Measurements from ENCODE around the gene TAF12.
"Not testable (repeated sequence)": the region's sequence is repeated elsewhere in the genome, so short reads cannot be mapped to it uniquely, and the experiment has no call there.

The TAF12 gene

GRCh38 chr1:28580722-28581530 lies 61.9 kb downstream of the TAF12 start:
- DNase-seq, result peak; percentile 35 to 59

GRCh38 chr1:28579401-28579800 lies 63.5 kb downstream of the TAF12 start:
- no peak for DNase-seq

- peak in 1 of 2 experiments; percentile 15 for DNase-seq
Observed at GRCh38 chr1:28578696-28579218, 64.1 kb downstream of the TAF12 start.

DNA sequence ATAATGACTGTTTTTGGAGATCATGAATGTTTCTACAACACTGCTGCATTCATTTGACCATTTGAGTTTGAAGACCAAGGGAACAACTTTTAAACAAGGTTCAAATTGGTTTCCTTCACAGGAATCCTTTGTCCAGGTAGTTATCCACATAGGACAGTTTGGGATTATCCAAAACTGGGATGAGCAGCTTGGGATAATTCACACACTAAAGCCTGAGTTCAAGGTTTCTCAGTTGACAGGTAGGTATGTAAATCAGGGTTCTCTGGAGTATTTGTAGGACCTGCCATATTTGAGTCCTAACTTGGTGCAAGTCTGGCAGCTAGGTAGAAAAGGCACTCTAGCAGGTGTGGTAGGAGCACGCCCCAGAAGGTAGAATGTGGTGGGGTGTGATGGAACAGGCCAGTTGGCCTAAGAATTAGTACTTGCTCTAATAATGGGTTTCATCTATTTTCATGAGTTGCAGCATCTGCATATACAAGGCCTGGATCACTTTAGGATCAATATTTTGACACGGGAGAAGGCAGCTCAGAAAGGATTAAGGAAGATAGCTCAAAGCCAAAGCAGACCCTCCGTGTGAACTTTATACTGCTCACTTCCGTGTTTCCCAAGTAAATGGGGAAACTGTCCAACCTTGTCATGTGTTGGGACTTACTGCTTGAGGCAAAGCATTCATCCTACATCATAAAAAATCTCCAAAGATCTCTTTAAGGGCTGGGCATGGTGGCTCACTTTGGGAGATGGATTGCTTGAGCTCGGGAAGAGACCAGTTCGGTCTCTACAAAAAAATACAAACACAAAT lies 64.9 kb downstream of the TAF12 start:
- peak; percentile 37 to 40 for DNase-seq

GRCh38 chr1:28577052-28577678 lies 65.7 kb downstream of the TAF12 start:
- peak; percentile 40 to 59 for DNase-seq

DNA sequence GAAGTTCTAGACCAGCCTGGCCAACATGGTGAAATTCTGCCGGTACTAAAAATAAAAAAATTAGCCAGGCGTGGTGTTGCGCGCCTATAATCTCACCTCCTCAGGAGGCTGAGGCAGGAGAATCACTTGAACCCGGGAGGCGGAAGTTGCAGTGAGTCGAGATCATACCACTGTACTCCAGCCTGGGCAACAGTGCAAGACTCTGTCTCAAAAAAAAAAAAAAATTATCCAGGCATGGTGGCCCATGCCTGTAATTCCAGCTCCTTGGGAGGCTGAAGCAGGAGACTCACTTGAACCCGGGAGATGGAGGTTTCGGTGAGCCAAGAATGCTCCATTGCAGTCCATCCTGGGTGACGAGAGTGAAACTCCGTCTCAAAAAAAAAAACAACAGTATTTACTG lies 69.3 kb downstream of the TAF12 start:
- DNase-seq, result no peak

- DNase-seq, result not testable (repeated sequence)
Observed at GRCh38 chr1:28572891-28573290, 70.0 kb downstream of the TAF12 start.

DNA sequence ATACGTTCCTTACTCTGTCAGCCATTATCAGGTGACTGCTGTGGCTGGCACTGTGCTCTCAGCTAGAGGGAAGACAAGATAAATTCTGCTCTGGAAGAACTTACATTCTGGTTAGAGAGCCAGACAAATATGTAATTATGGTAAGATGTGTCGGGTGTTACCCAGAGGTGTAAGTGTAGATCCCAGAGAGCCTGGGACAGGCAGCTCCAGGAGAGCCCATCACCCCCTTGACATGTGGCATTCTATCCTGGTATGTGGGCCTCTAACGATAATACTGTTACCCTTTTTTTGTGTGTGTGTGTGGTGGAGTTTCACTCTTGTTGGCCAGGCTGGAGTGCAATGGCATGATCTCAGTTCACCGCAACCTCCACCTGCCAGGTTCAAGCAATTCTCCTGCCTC lies 71.0 kb downstream of the TAF12 start:
- no peak for DNase-seq

- no peak for DNase-seq
Observed at GRCh38 chr1:28566931-28567330, 75.9 kb downstream of the TAF12 start.

- DNase-seq, result no peak
Observed at GRCh38 chr1:28565726-28566125, 77.1 kb downstream of the TAF12 start.

GRCh38 chr1:28565040-28565439 lies 77.8 kb downstream of the TAF12 start:
- no peak for DNase-seq

DNA sequence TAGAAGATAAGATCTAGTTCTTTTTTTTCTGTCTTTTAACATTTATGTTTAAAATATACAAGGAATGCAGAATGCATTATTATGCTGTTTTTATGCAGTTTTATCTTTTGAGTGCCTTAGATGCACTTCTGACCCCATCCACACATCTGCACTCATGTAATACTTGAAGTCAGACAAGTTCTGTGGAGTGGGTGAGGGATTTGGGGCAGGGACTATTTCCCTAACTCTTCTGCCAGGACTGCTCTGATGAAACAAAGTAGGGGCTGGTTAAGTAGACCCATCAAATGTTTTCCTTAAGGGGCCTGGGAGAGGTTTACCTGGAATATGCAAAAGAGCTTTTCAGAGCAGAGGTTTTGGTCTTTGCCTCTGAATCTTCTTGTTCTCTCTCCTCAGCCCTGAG lies 78.6 kb downstream of the TAF12 start:
- no peak for DNase-seq

DNA sequence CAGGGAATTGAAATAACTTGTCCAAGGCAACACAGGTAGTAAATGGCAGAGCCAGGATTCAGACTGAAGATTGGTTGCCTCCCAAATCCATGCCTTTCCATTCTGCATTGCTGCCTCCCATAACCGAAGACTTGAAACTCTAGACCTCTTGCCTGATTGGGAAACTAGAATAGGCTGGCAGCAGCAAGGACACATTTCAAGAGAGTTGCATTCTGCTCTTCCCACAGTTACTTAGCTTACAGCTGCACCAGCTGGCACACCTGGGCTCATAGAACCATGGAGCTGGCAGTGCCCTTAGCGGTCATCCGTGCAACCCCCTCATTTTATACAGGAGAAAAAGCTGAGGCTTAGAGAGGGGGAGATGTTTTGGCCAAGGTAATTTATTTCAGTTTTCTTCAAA lies 82.0 kb downstream of the TAF12 start:
- DNase-seq, result no peak

Measured in activated CD4-positive, alpha-beta T cell treated with anti-CD3 and anti-CD28 coated beads, Interleukin-2, amount 50 U/mL, for 48 hours (primary cell).